ENCODE results near the gene IL17RA. TPM values are rescaled to one million over a fixed set of nuclear protein-coding genes. Genes with fewer than 3 reads are reported as not detected.

Gene IL17RA
- total RNA-seq, 1 donor from 2014 or later, result 6.1 TPM

GRCh38 chr22:17158568-17159503 lies 74.0 kb downstream of the IL17RA start, which contains the start of gene HDHD5:
Gene HDHD5, minus strand, starts transcription at chr22:17159277. Its CDS starts 26 bp downstream, at chr22:17159251.
- DNase-seq, result peak; percentile 92

- DNase-seq, result peak; percentile 61
These were observed 74.7 kb downstream of the IL17RA start for GRCh38 chr22:17159504-17159951.

GRCh38 chr22:17161991-17162390 lies 77.2 kb downstream of the IL17RA start:
- no peak for DNase-seq

GRCh38 chr22:17162731-17163130 lies 77.9 kb downstream of the IL17RA start:
- no peak for DNase-seq

GRCh38 chr22:17164392-17165024 lies 79.7 kb downstream of the IL17RA start:
- peak; percentile 17 for DNase-seq

Other genes with a start within 250 kb of the IL17RA start
- gene GAB4, start 76.8 kb upstream of the IL17RA start, total RNA-seq, result not detected in 2 replicates
- gene TMEM121B, start 36.4 kb downstream of the IL17RA start, total RNA-seq, result 0.05 and 0.17 TPM in 2 replicates
- gene HDHD5, start 74.3 kb downstream of the IL17RA start, total RNA-seq, result 39.2 and 40.2 TPM in 2 replicates
- 5.3 and 8.9 TPM in 2 replicates for gene ADA2, start 134.4 kb downstream of the IL17RA start, total RNA-seq

Measured in dermis blood vessel endothelial cell (primary cell).